MCF 10A (cell line): ENCODE measurements around the gene CMBL. TPM values are rescaled to one million over a fixed set of nuclear protein-coding genes. Genes with fewer than 3 reads are reported as not detected.

Experiments
- BruUV-seq: library from RNA; stranded (reverse); fragments of 400-500 nt; replicated peaks from 2 replicates; lab custom pipeline; 2021; lab: Mats Ljungman, UMichigan
- CTCF ChIA-PET: fragments of 300-600 bp; sonication (Branson Sonifier 250); formaldehyde crosslinking; extraction: SDS; loops from one replicate; lab custom pipeline; 2021; ENCODE audit warnings: antibody characterized with exemption, inconsistent platforms; lab: Yijun Ruan, JAX
- POLR2A ChIA-PET: fragments of 300-600, 350-650 bp; sonication (Branson Sonifier 250); formaldehyde crosslinking; extraction: SDS; loops from one replicate; lab custom pipeline; 2020; ENCODE audit warnings: antibody characterized with exemption, inconsistent platforms; lab: Yijun Ruan, JAX
- DNase-seq: peaks from one replicate; pipeline ENCODE4 v3.0.0-alpha.2; 2018; ENCODE audit not compliant: unreplicated experiment
- H3K27ac Mint-ChIP-seq: one replicate; pipeline ENCODE4 v1.8.0; 2022; ENCODE audit warnings: mild to moderate bottlenecking, low read depth, mixed read lengths; ENCODE audit not compliant: unreplicated experiment
- H3K27me3 Mint-ChIP-seq: one replicate; pipeline ENCODE4 v1.8.0; 2022; ENCODE audit warnings: mixed read lengths; ENCODE audit not compliant: insufficient read depth, unreplicated experiment
- H3K36me3 Mint-ChIP-seq: one replicate; pipeline ENCODE4 v1.8.0; 2022; ENCODE audit warnings: mild to moderate bottlenecking, moderate library complexity, mixed read lengths; ENCODE audit not compliant: insufficient read depth, unreplicated experiment
- H3K4me1 Mint-ChIP-seq: one replicate; pipeline ENCODE4 v1.8.0; 2022; ENCODE audit warnings: mixed read lengths; ENCODE audit not compliant: insufficient read depth, unreplicated experiment
- H3K4me3 Mint-ChIP-seq: one replicate; pipeline ENCODE4 v1.8.0; 2022; ENCODE audit warnings: mild to moderate bottlenecking, moderate library complexity, mixed read lengths; ENCODE audit not compliant: unreplicated experiment
- H3K9me3 Mint-ChIP-seq: one replicate; pipeline ENCODE4 v1.8.0; 2022; ENCODE audit warnings: mixed read lengths; ENCODE audit not compliant: unreplicated experiment
- CTCF ChIP-seq: fragments of 200-600 bp; IDR thresholded peaks from one replicate; pipeline ENCODE4 v1.8.0; 2022; ENCODE audit warnings: antibody characterized with exemption, mild to moderate bottlenecking; ENCODE audit not compliant: unreplicated experiment
- intact Hi-C: fragments of 100-400 bp; cut with micrococcal nuclease; formaldehyde crosslinking; loops from 2 replicates; pipeline ENCODE4 v1.14.1; 2022
- total RNA-seq: library from RNA; stranded (reverse); gene quantifications from 2 replicates; pipeline ENCODE4 v1.2.3, GENCODE V29; 2022

Gene CMBL
- total RNA-seq, 1 experiment from 2014 or later: 24.9 TPM

GRCh38 chr5:10279328-10279727, 28.4 kb downstream of the CMBL start:
- intact Hi-C loops: no loop called here
- no peak for DNase-seq
- Mint-ChIP-seq H3K27me3 (no peaks in the 10 kb centered on the region), H3K4me1 (no peaks in the 10 kb centered on the region), H3K4me3 (no peak overlapping the region), H3K36me3 (peaks cover 38% of the 10 kb centered on the region), H3K27ac (no peak overlapping the region), H3K9me3 (no peaks in the 10 kb centered on the region)
- no peak for TF ChIP-seq CTCF
- BruUV-seq: TSS peak; percentile 85
- ChIA-PET CTCF (interaction anchor here (1.3 to 2.4 kb wide), 2 partner anchors 9 to 145 kb away, joined by 6 to 8 read pairs; no protein-coding TSS in a partner anchor), POLR2A (interaction anchor here (1.3 kb wide), 1 partner anchor 31 kb away, joined by 5 read pairs; no protein-coding TSS in a partner anchor)

GRCh38 chr5:10278658-10279279, 28.9 kb downstream of the CMBL start:
- H3K27ac Mint-ChIP-seq: no peak overlapping the region
- POLR2A ChIA-PET: no interaction called here
- CTCF ChIA-PET: interaction anchor here (0.6 to 2.4 kb wide), 3 partner anchors 9 to 349 kb away, joined by 3 to 8 read pairs (median 6); no protein-coding TSS in a partner anchor
- no peaks in the 10 kb centered on the region for H3K9me3 Mint-ChIP-seq
- no peak overlapping the region for H3K4me3 Mint-ChIP-seq
- no peaks in the 10 kb centered on the region for H3K4me1 Mint-ChIP-seq
- intact Hi-C loops: no loop called here
- no peaks in the 10 kb centered on the region for H3K27me3 Mint-ChIP-seq
- no peak for DNase-seq
- BruUV-seq: no TSS peak
- peaks cover 36% of the 10 kb centered on the region for H3K36me3 Mint-ChIP-seq
- TF ChIP-seq CTCF: no peak

GRCh38 chr5:10277773-10278630, 29.7 kb downstream of the CMBL start:
- no peak for TF ChIP-seq CTCF
- intact Hi-C loops: no loop called here
- H3K4me1 Mint-ChIP-seq: no peaks in the 10 kb centered on the region
- no peak for DNase-seq
- H3K4me3 Mint-ChIP-seq: no peak overlapping the region
- H3K36me3 Mint-ChIP-seq: peaks cover 32% of the 10 kb centered on the region
- H3K9me3 Mint-ChIP-seq: no peaks in the 10 kb centered on the region
- no peaks in the 10 kb centered on the region for H3K27me3 Mint-ChIP-seq
- H3K27ac Mint-ChIP-seq: no peak overlapping the region
- CTCF ChIA-PET: interaction anchor here (0.6 to 2.4 kb wide), 5 partner anchors 24 to 457 kb away, joined by 3 to 8 read pairs (median 3); no protein-coding TSS in a partner anchor
- no TSS peak for BruUV-seq
- POLR2A ChIA-PET: interaction anchor here (0.7 kb wide), 1 partner anchor 9 kb away, joined by 3 read pairs; no protein-coding TSS in a partner anchor

GRCh38 chr5:10276691-10277090, 31.0 kb downstream of the CMBL start:
- no peak for DNase-seq
- no peak overlapping the region for H3K4me3 Mint-ChIP-seq
- H3K27me3 Mint-ChIP-seq: no peaks in the 10 kb centered on the region
- H3K36me3 Mint-ChIP-seq: peaks cover 25% of the 10 kb centered on the region
- intact Hi-C loops: no loop called here
- no peak overlapping the region for H3K27ac Mint-ChIP-seq
- CTCF ChIA-PET: no interaction called here
- H3K9me3 Mint-ChIP-seq: no peaks in the 10 kb centered on the region
- POLR2A ChIA-PET: no interaction called here
- no TSS peak for BruUV-seq
- no peak for TF ChIP-seq CTCF
- H3K4me1 Mint-ChIP-seq: no peaks in the 10 kb centered on the region
